WTC11 (cell line): Measurements from ENCODE around the gene DUSP5. TPM values are rescaled to one million over a fixed set of nuclear protein-coding genes. Genes with fewer than 3 reads are reported as not detected.

Experiments used
- ATAC-seq: fragments of 200-7000 bp; cut with Tn5 transposase; 2 replicates; pipeline ENCODE4 v1.10.0; 2021; ENCODE audit warnings: mild to moderate bottlenecking, moderate library complexity
- CTCF ChIA-PET: fragments of 300-600 bp; sonication (Branson Sonifier 250); formaldehyde crosslinking; loops from one replicate; lab custom pipeline; 2021; ENCODE audit warnings: antibody characterized with exemption; lab: Charles Lee
- POLR2A ChIA-PET: fragments of 350-600 bp; sonication (Branson Sonifier 250); formaldehyde crosslinking; loops from one replicate; lab custom pipeline; 2021; ENCODE audit warnings: antibody characterized with exemption; lab: Charles Lee
- DNase-seq: peaks from one replicate; pipeline ENCODE4 v3.0.0; 2021; ENCODE audit warnings: low spot score
- H3K27ac Mint-ChIP-seq: 2 replicates; pipeline ENCODE4 v1.8.0; 2021; ENCODE audit warnings: mixed read lengths
- H3K27me3 Mint-ChIP-seq: 2 replicates; pipeline ENCODE4 v1.8.0; 2021; ENCODE audit warnings: low read depth, mild to moderate bottlenecking, moderate library complexity, mixed read lengths
- H3K36me3 Mint-ChIP-seq: 2 replicates; pipeline ENCODE4 v1.8.0; 2021; ENCODE audit warnings: mixed read lengths
- H3K4me1 Mint-ChIP-seq: 2 replicates; pipeline ENCODE4 v1.8.0; 2022; ENCODE audit warnings: mixed read lengths
- H3K4me3 Mint-ChIP-seq: 2 replicates; pipeline ENCODE4 v1.8.0; 2021; ENCODE audit warnings: mild to moderate bottlenecking, moderate library complexity, mixed read lengths
- H3K9me3 Mint-ChIP-seq: 2 replicates; pipeline ENCODE4 v1.8.0; 2021; ENCODE audit warnings: mixed read lengths
- ATF1 ChIP-seq: sonication (generic); formaldehyde crosslinking; IDR thresholded peaks from 2 replicates; pipeline ENCODE4 v1.8.1; 2023; ENCODE audit warnings: mild to moderate bottlenecking, moderate library complexity, missing genetic modification reagents
- CBFB ChIP-seq: sonication (generic); formaldehyde crosslinking; IDR thresholded peaks from 2 replicates; pipeline ENCODE4 v1.8.1; 2022; ENCODE audit warnings: mild to moderate bottlenecking, low read depth, missing genetic modification reagents
- ELF4 ChIP-seq: sonication (generic); formaldehyde crosslinking; IDR thresholded peaks from 2 replicates; pipeline ENCODE4 v1.8.1; 2022; ENCODE audit warnings: low read depth, mild to moderate bottlenecking, moderate library complexity, missing genetic modification reagents
- FOXP1 ChIP-seq: sonication (generic); formaldehyde crosslinking; IDR thresholded peaks from 2 replicates; pipeline ENCODE4 v1.8.0; 2022; ENCODE audit warnings: missing genetic modification reagents, mild to moderate bottlenecking, moderate library complexity, borderline replicate concordance
- KAT7 ChIP-seq: sonication (generic); formaldehyde crosslinking; IDR thresholded peaks from 2 replicates; pipeline ENCODE4 v1.8.1; 2023; ENCODE audit warnings: missing genetic modification reagents, mild to moderate bottlenecking, borderline replicate concordance
- MYBL2 ChIP-seq: sonication (generic); formaldehyde crosslinking; IDR thresholded peaks from 2 replicates; pipeline ENCODE4 v1.8.1; 2023; ENCODE audit warnings: mild to moderate bottlenecking, moderate library complexity, missing genetic modification reagents
- PRRX2 ChIP-seq: fragments of 250-450 bp; sonication (Bioruptor Pico); IDR thresholded peaks from 2 replicates; pipeline ENCODE4 v1.8.0; 2021; ENCODE audit warnings: mild to moderate bottlenecking
- SMAD4 ChIP-seq: sonication (generic); formaldehyde crosslinking; IDR thresholded peaks from 2 replicates; pipeline ENCODE4 v1.8.0; 2022; ENCODE audit warnings: mild to moderate bottlenecking, missing genetic modification reagents
- ZNF138 ChIP-seq: sonication (generic); formaldehyde crosslinking; conservative IDR thresholded peaks from 2 replicates; pipeline ENCODE4 v1.8.1; 2022; ENCODE audit warnings: mild to moderate bottlenecking, moderate library complexity, missing genetic modification reagents
- ZNF232 ChIP-seq: sonication (generic); formaldehyde crosslinking; IDR thresholded peaks from 2 replicates; pipeline ENCODE4 v1.8.0; 2022; ENCODE audit warnings: mild to moderate bottlenecking, missing genetic modification reagents
- ZNF263 ChIP-seq: sonication (generic); formaldehyde crosslinking; IDR thresholded peaks from 2 replicates; pipeline ENCODE4 v1.8.1; 2022; ENCODE audit warnings: low read depth, mild to moderate bottlenecking, moderate library complexity, missing genetic modification reagents
- total RNA-seq: library from RNA; stranded (reverse); gene quantifications from 3 replicates; pipeline ENCODE4 v1.2.3, GENCODE V29; 2021
- TF ChIP-seq, protein P1 (sequence below): sonication (generic); formaldehyde crosslinking; IDR thresholded peaks from 2 replicates; pipeline ENCODE4 v1.8.0; 2022; ENCODE audit warnings: mild to moderate bottlenecking, missing genetic modification reagents
- TF ChIP-seq, protein P2 (sequence below): sonication (generic); formaldehyde crosslinking; IDR thresholded peaks from 2 replicates; pipeline ENCODE4 v1.8.1; 2023; ENCODE audit warnings: mild to moderate bottlenecking, missing genetic modification reagents, moderate library complexity
- TF ChIP-seq, protein P3 (sequence below): fragments of 250-450 bp; sonication (Bioruptor Pico); IDR thresholded peaks from 2 replicates; pipeline ENCODE4 v1.8.0; 2021; ENCODE audit warnings: mild to moderate bottlenecking
- TF ChIP-seq, protein P4 (sequence below): sonication (generic); formaldehyde crosslinking; IDR thresholded peaks from 2 replicates; pipeline ENCODE4 v1.8.0; 2023; ENCODE audit warnings: mild to moderate bottlenecking, missing genetic modification reagents
- TF ChIP-seq, protein P5 (sequence below): sonication (generic); formaldehyde crosslinking; IDR thresholded peaks from 2 replicates; pipeline ENCODE4 v1.8.0; 2023; ENCODE audit warnings: missing genetic modification reagents
- TF ChIP-seq, protein P6 (sequence below): sonication (generic); formaldehyde crosslinking; IDR thresholded peaks from 2 replicates; pipeline ENCODE4 v1.8.1; 2022; ENCODE audit warnings: mild to moderate bottlenecking, moderate library complexity, missing genetic modification reagents
- TF ChIP-seq, protein P7 (sequence below): sonication (generic); formaldehyde crosslinking; IDR thresholded peaks from 2 replicates; pipeline ENCODE4 v1.8.1; 2023; ENCODE audit warnings: mild to moderate bottlenecking, missing genetic modification reagents, moderate library complexity

The DUSP5 gene
- total RNA-seq, 1 experiment from 2014 or later, result 55.1 TPM

DNA sequence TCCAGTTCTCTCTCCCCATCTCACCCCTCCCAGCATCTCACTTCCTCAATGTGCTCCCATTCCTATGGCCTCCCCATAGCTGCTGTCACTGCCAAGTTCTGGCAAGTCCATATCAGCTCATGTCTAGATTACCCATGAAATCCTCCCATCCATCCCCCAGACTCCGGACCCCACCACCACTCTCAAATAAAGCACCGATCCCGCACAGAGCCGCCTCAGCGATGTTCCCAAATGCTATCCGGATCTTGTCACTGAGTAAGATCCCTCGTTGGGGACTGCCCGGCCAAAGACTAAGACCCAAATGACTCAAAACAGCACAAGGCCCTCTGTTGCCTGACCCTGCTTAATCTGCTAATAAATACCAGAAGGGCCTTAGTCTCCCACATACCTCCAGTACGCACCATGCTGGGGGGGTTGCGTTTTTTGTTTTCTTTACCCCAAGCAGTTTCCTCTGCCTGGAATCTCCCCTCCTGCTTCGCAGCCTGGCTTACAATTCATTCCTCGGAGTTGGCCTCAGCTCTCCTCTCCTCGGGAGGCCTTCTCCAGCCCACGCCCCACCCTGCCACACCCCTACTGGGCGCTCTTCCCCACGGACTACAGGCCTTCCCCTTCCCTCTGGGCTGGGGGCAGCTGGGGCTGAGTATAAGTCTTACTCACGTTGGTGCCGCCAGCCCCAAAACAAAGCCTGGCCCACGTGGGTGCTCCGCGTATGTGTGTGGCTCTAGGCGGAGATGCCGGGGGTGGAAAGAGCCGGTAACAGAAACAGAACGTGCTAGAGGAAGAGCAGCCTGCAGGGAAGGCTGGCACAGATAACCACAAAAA is 1.8 kb upstream of the DUSP5 start:
- CTCF ChIA-PET, result interaction anchor here (1.3 kb wide), 1 partner anchor 51 kb away, joined by 3 read pairs; no protein-coding TSS in a partner anchor
- Mint-ChIP-seq H3K27ac (no peak overlapping the region; the same call in 1 of the 2 replicates), H3K27me3 (peaks cover 14% of the 10 kb centered on the region), H3K9me3 (no peaks in the 10 kb centered on the region), H3K36me3 (peaks cover 2% of the 10 kb centered on the region; the same call in 1 of the 2 replicates), H3K4me1 (peaks cover 68% of the 10 kb centered on the region), H3K4me3 (peak overlapping the region; percentile 89)
- DNase-seq (peak; percentile 34), ATAC-seq (peak; percentile 1; the same call in 1 of the 2 replicates)
- no peak for TF ChIP-seq ZNF263 (CRISPR knock-in tag)
- TF ChIP-seq FOXP1, result 0 out of 2 replicates have a peak, but pooled peaks have one; percentile 31
- no peak for TF ChIP-seq PRRX2 (CRISPR knock-in tag)
- TF ChIP-seq ZNF138 (CRISPR knock-in tag), result 0 out of 2 replicates have a peak, but pooled peaks have one; percentile 41
- TF ChIP-seq, protein P1, sequence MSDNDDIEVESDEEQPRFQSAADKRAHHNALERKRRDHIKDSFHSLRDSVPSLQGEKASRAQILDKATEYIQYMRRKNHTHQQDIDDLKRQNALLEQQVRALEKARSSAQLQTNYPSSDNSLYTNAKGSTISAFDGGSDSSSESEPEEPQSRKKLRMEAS, result peak; percentile 55
- TF ChIP-seq MYBL2 (CRISPR knock-in tag), result no peak
- TF ChIP-seq, protein P2, sequence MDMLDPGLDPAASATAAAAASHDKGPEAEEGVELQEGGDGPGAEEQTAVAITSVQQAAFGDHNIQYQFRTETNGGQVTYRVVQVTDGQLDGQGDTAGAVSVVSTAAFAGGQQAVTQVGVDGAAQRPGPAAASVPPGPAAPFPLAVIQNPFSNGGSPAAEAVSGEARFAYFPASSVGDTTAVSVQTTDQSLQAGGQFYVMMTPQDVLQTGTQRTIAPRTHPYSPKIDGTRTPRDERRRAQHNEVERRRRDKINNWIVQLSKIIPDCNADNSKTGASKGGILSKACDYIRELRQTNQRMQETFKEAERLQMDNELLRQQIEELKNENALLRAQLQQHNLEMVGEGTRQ, result peak; percentile 38; the same call in 1 of the 2 replicates
- POLR2A ChIA-PET, result interaction anchor here (1.2 to 1.3 kb wide), 2 partner anchors 9 to 34 kb away, joined by 4 read pairs; no protein-coding TSS in a partner anchor

DNA sequence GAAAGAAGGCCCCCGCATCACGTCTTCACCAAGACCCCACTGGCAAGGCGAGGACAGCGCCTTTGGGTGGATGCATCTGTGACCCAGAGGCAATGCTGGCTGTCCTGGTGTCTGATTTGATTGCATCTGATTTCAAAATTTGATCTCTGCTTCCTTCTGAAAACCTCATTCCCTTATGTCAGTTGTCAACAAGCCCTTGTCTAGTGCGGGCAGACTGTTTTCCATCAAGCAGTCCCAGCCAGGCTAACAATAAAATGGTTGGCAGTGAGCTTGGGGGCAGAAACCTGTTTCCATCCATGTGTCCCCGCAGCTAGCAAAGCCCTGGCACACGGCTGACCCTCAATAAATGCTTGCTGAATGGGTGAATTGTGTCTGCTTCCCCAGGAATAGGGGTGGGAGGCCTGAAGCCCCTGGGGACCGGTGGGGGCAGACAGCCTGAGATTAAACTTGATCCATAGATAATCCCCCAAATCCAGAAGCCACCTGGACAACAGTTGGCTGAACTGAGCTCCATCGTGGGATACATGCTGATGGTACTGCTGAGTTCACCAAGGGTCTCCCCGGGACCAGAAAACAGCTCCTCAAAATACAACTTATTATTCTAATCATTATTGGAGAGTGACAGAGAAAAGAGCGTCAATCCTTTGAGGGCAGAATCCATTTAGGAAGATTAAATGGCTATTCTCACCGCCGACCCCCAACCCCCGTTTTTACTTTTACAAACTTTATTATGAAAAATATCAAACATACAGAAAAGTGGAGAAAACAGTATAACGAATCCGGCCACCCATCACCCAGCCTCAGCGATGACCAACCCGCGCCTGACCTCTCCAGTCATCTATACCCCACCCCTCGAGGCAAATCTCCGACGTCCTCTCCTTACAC is 912 bp upstream of the DUSP5 start:
- H3K27ac Mint-ChIP-seq, result no peak overlapping the region
- ATAC-seq (no peak), DNase-seq (no peak)
- H3K4me3 Mint-ChIP-seq, result peak overlapping the region; percentile 89
- no peaks in the 10 kb centered on the region for H3K9me3 Mint-ChIP-seq
- POLR2A ChIA-PET, result interaction anchor here (1.2 to 1.3 kb wide), 2 partner anchors 9 to 33 kb away, joined by 4 read pairs; no protein-coding TSS in a partner anchor
- CTCF ChIA-PET, result interaction anchor here (0.7 to 1.3 kb wide), 3 partner anchors 50 to 143 kb away, joined by 3 to 5 read pairs (median 3); no protein-coding TSS in a partner anchor
- H3K4me1 Mint-ChIP-seq, result peaks cover 70% of the 10 kb centered on the region
- peaks cover 2% of the 10 kb centered on the region; the same call in 1 of the 2 replicates for H3K36me3 Mint-ChIP-seq
- TF ChIP-seq, protein P3, sequence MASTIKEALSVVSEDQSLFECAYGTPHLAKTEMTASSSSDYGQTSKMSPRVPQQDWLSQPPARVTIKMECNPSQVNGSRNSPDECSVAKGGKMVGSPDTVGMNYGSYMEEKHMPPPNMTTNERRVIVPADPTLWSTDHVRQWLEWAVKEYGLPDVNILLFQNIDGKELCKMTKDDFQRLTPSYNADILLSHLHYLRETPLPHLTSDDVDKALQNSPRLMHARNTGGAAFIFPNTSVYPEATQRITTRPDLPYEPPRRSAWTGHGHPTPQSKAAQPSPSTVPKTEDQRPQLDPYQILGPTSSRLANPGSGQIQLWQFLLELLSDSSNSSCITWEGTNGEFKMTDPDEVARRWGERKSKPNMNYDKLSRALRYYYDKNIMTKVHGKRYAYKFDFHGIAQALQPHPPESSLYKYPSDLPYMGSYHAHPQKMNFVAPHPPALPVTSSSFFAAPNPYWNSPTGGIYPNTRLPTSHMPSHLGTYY (CRISPR knock-in tag), result no peak
- TF ChIP-seq, protein P4, sequence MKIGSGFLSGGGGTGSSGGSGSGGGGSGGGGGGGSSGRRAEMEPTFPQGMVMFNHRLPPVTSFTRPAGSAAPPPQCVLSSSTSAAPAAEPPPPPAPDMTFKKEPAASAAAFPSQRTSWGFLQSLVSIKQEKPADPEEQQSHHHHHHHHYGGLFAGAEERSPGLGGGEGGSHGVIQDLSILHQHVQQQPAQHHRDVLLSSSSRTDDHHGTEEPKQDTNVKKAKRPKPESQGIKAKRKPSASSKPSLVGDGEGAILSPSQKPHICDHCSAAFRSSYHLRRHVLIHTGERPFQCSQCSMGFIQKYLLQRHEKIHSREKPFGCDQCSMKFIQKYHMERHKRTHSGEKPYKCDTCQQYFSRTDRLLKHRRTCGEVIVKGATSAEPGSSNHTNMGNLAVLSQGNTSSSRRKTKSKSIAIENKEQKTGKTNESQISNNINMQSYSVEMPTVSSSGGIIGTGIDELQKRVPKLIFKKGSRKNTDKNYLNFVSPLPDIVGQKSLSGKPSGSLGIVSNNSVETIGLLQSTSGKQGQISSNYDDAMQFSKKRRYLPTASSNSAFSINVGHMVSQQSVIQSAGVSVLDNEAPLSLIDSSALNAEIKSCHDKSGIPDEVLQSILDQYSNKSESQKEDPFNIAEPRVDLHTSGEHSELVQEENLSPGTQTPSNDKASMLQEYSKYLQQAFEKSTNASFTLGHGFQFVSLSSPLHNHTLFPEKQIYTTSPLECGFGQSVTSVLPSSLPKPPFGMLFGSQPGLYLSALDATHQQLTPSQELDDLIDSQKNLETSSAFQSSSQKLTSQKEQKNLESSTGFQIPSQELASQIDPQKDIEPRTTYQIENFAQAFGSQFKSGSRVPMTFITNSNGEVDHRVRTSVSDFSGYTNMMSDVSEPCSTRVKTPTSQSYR (CRISPR knock-in tag), result no peak
- TF ChIP-seq, protein P5, sequence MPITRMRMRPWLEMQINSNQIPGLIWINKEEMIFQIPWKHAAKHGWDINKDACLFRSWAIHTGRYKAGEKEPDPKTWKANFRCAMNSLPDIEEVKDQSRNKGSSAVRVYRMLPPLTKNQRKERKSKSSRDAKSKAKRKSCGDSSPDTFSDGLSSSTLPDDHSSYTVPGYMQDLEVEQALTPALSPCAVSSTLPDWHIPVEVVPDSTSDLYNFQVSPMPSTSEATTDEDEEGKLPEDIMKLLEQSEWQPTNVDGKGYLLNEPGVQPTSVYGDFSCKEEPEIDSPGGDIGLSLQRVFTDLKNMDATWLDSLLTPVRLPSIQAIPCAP, result no peak
- no peak for TF ChIP-seq CBFB (CRISPR knock-in tag)
- no peak for TF ChIP-seq ATF1 (CRISPR knock-in tag)
- TF ChIP-seq, protein P6, sequence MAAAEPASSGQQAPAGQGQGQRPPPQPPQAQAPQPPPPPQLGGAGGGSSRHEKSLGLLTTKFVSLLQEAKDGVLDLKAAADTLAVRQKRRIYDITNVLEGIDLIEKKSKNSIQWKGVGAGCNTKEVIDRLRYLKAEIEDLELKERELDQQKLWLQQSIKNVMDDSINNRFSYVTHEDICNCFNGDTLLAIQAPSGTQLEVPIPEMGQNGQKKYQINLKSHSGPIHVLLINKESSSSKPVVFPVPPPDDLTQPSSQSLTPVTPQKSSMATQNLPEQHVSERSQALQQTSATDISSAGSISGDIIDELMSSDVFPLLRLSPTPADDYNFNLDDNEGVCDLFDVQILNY (CRISPR knock-in tag), result no peak
- TF ChIP-seq ZNF232 (CRISPR knock-in tag), result no peak
- TF ChIP-seq, protein P7, sequence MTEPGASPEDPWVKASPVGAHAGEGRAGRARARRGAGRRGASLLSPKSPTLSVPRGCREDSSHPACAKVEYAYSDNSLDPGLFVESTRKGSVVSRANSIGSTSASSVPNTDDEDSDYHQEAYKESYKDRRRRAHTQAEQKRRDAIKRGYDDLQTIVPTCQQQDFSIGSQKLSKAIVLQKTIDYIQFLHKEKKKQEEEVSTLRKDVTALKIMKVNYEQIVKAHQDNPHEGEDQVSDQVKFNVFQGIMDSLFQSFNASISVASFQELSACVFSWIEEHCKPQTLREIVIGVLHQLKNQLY (CRISPR knock-in tag), result no peak
- TF ChIP-seq KAT7 (CRISPR knock-in tag), result no peak
- no peak for TF ChIP-seq ELF4 (CRISPR knock-in tag)
- no peak for TF ChIP-seq SMAD4 (CRISPR knock-in tag)
- H3K27me3 Mint-ChIP-seq, result peaks cover 14% of the 10 kb centered on the region
